Endothelial cell of umbilical vein (primary cell): ENCODE results near the gene OR5AN1. TPM values are rescaled to one million over a fixed set of nuclear protein-coding genes. Genes with fewer than 3 reads are reported as not detected.

Experiments used
- BruUV-seq: library from RNA; stranded (reverse); fragments of 400-500 nt; replicated peaks from 2 replicates; lab custom pipeline; 2021; lab: Mats Ljungman, UMichigan
- CTCF ChIA-PET: fragments of 300-600, 350-600 bp; sonication (Branson Sonifier 250); formaldehyde crosslinking; loops from one replicate; lab custom pipeline; 2021; ENCODE audit warnings: antibody characterized with exemption, inconsistent platforms; lab: Charles Lee
- POLR2A ChIA-PET: fragments of 300-600, 350-600 bp; sonication (Branson Sonifier 250); formaldehyde crosslinking; loops from one replicate; lab custom pipeline; 2021; ENCODE audit warnings: antibody characterized with exemption, inconsistent platforms; lab: Charles Lee
- DNase-seq: peaks from one replicate; pipeline ENCODE4 v3.0.0-alpha.2; 2011; ENCODE audit warnings: low read depth, low spot score
- FAIRE-seq: peaks from 2 replicates; lab custom pipeline; 2011; peaks lifted over from hg19 to GRCh38; lab: Jason Lieb, UNC
- H2AFZ ChIP-seq: 2 replicates; pipeline ENCODE4 v1.6.0; 2012; ENCODE audit warnings: low read depth, low read length, control low read depth, inconsistent platforms
- H3K27ac ChIP-seq: 2 replicates; pipeline ENCODE4 v1.5.1; 2011; ENCODE audit warnings: low read depth, mild to moderate bottlenecking, control low read depth, low read length, moderate library complexity; ENCODE audit not compliant: insufficient read depth
- H3K27me3 ChIP-seq, 2 experiments: 2 replicates each; pipeline versions ENCODE4 v1.6.0 to v1.6.1; 2011; ENCODE audit warnings: low read length in 2 of 2, mixed read lengths in 1 of 2; ENCODE audit not compliant: control insufficient read depth in 2 of 2, insufficient read depth in 2 of 2
- H3K36me3 ChIP-seq, 2 experiments: 2 replicates in 1 of 2; 3 replicates in 1 of 2; pipeline ENCODE4 v1.5.1; 2011; ENCODE audit warnings: low read length in 2 of 2, mild to moderate bottlenecking in 1 of 2, moderate library complexity in 1 of 2; ENCODE audit not compliant: control insufficient read depth in 2 of 2, insufficient read depth in 2 of 2; ENCODE audit errors: extremely low read depth in 1 of 2
- H3K4me1 ChIP-seq: 3 replicates; pipeline ENCODE4 v1.5.1; 2011; ENCODE audit warnings: mild to moderate bottlenecking, low read length; ENCODE audit not compliant: control insufficient read depth, insufficient read depth; ENCODE audit errors: extremely low read depth
- H3K4me2 ChIP-seq: 2 replicates; pipeline ENCODE4 v1.6.1; 2011; ENCODE audit warnings: low read length, control low read depth, mixed read lengths; ENCODE audit not compliant: insufficient read depth
- H3K4me3 ChIP-seq, 3 experiments: fragments of 200-600 bp in 1 of 3; sonication (generic), shearing (Covaris generic) in 1 of 3; replicated peaks in 1 of 3; 2 replicates each; pipeline ENCODE4 v1.5.1; 2011 to 2016; ENCODE audit warnings: control low read depth in 3 of 3, low read length in 3 of 3, mild to moderate bottlenecking in 2 of 3, inconsistent platforms in 1 of 3, low read depth in 1 of 3, moderate library complexity in 1 of 3; ENCODE audit not compliant: insufficient read depth in 1 of 3
- H3K79me2 ChIP-seq: 2 replicates; pipeline ENCODE4 v1.6.0; 2012; ENCODE audit warnings: low read length, inconsistent platforms; ENCODE audit not compliant: control insufficient read depth, insufficient read depth
- H3K9ac ChIP-seq: replicated peaks from 2 replicates; pipeline ENCODE3; 2011; ENCODE audit warnings: low read length, control low read depth; ENCODE audit not compliant: insufficient read depth; ENCODE audit errors: extremely low read depth
- H3K9me1 ChIP-seq: replicated peaks from 3 replicates; pipeline ENCODE4 v1.6.0; 2011; ENCODE audit warnings: mild to moderate bottlenecking, low read length; ENCODE audit not compliant: control insufficient read depth, insufficient read depth; ENCODE audit errors: extremely low read depth
- H3K9me3 ChIP-seq: replicated peaks from 2 replicates; pipeline ENCODE4 v1.5.1; 2012; ENCODE audit warnings: low read length, inconsistent platforms; ENCODE audit not compliant: control insufficient read depth, insufficient read depth
- H4K20me1 ChIP-seq: replicated peaks from 2 replicates; pipeline ENCODE3; 2011; ENCODE audit warnings: mild to moderate bottlenecking, low read length; ENCODE audit not compliant: control insufficient read depth, insufficient read depth; ENCODE audit errors: extremely low read depth
- EZH2 ChIP-seq: IDR thresholded peaks from 2 replicates; pipeline ENCODE4 v1.6.1; 2012; ENCODE audit warnings: borderline replicate concordance, low read depth, mild to moderate bottlenecking, moderate library complexity, low read length, inconsistent platforms; ENCODE audit not compliant: severe bottlenecking
- FOS ChIP-seq: IDR thresholded peaks from 2 replicates; pipeline ENCODE4 v1.6.1; 2011; ENCODE audit warnings: mild to moderate bottlenecking, low read length, moderate library complexity, borderline replicate concordance; ENCODE audit not compliant: insufficient read depth
- GATA2 ChIP-seq: IDR thresholded peaks from 2 replicates; pipeline ENCODE4 v1.7.0; 2011; ENCODE audit warnings: low read depth, mild to moderate bottlenecking, moderate library complexity, mixed read lengths, low read length; ENCODE audit not compliant: insufficient read length, insufficient read depth
- JUN ChIP-seq: IDR thresholded peaks from 2 replicates; pipeline ENCODE4 v1.6.1; 2011; ENCODE audit warnings: borderline replicate concordance, low read depth; ENCODE audit not compliant: insufficient read length, insufficient read depth
- MYC ChIP-seq: IDR thresholded peaks from one replicate; pipeline ENCODE4 v1.6.1; 2011; ENCODE audit warnings: mild to moderate bottlenecking, low read depth, low read length
- POLR2A ChIP-seq: IDR thresholded peaks from 2 replicates; pipeline ENCODE4 v1.6.1; 2012; ENCODE audit warnings: low read depth, mild to moderate bottlenecking, control low read depth, low read length
- POLR2AphosphoS5 ChIP-seq: IDR thresholded peaks from 2 replicates; pipeline ENCODE4 v1.6.1; 2012; ENCODE audit warnings: low read depth, mild to moderate bottlenecking, control low read depth, low read length, moderate library complexity; ENCODE audit not compliant: insufficient read depth
- dilution Hi-C: fragments of 300-500 bp; cut with MboI; formaldehyde crosslinking; loops from one replicate; pipeline ENCODE4 v1.15.0; 2019; ENCODE audit warnings: low sequenced_read_pairs; ENCODE audit not compliant: extremely low pct_ligation_motif_present
- intact Hi-C: fragments of 100-400 bp; cut with micrococcal nuclease; formaldehyde crosslinking; loops from one replicate; pipeline ENCODE4 v1.10.0; 2022
- polyA plus RNA-seq, 4 experiments: library from polyadenylated mRNA; depleted of rRNA in 3 of 4; stranded (reverse) in 3 of 4; unstranded in 1 of 4; fragments of >200 nt; gene quantifications; 2 replicates each; pipeline versions ENCODE4 v1.2.1 to v1.2.3, GENCODE V29; 2011 to 2012; ENCODE audit warnings: missing spikeins in 1 of 4
- total RNA-seq: library from RNA; stranded (reverse); gene quantifications from 2 replicates; pipeline ENCODE4 v1.2.3, GENCODE V29; 2021
- TF ChIP-seq, protein P1 (sequence below), 2 donors: IDR thresholded peaks; 1 replicate in 1 of 2; 2 replicates in 1 of 2; pipeline ENCODE4 v1.5.1; 2011; ENCODE audit warnings: low read length in 2 of 2, mild to moderate bottlenecking in 2 of 2, moderate library complexity in 2 of 2, control low read depth in 1 of 2, inconsistent platforms in 1 of 2, low read depth in 1 of 2; ENCODE audit not compliant: insufficient read depth in 1 of 2; ENCODE audit errors: extremely low read depth in 1 of 2
- TF ChIP-seq, protein P2 (sequence below): IDR thresholded peaks from 2 replicates; pipeline ENCODE4 v1.6.1; 2011; ENCODE audit not compliant: insufficient read depth, insufficient read length

Gene OR5AN1
- total and polyA plus RNA-seq, 2 donors (not counting 3 experiments of a cell fraction or from before 2014, with no cell fraction given): not detected

DNA sequence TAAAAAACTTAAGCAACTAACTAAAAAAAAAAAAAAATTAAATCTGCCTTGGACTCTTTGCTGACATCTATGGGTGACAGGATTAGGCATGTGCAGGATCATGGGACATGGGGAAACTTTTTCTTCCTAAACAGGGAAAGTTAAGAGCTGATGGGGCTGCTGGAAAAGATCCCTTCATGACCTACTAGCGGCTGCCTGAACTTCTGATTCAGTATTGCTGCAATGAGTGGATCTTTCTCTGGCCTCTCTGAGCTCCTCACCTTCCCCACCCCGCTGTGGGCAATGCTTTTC, 42.5 kb downstream of the OR5AN1 start:
- Histone ChIP-seq H2AFZ (no peak overlapping the region), H3K27me3 (no peaks in the 10 kb centered on the region), H3K9ac (no peak overlapping the region), H3K9me3 (no peaks in the 10 kb centered on the region), H3K4me2 (no peak overlapping the region), H4K20me1 (no peaks in the 10 kb centered on the region), H3K79me2 (no peaks in the 10 kb centered on the region), H3K9me1 (no peaks in the 10 kb centered on the region), H3K27ac (no peak overlapping the region), H3K4me3 (no peak overlapping the region), H3K4me1 (no peaks in the 10 kb centered on the region), H3K36me3 (no peaks in the 10 kb centered on the region)
- BruUV-seq: no TSS peak
- no peak for FAIRE-seq
- CTCF ChIA-PET: no interaction called here
- dilution Hi-C loops (no loop called here), intact Hi-C loops (no loop called here)
- POLR2A ChIA-PET: no interaction called here
- TF ChIP-seq MYC (no peak), FOS (no peak), POLR2AphosphoS5 (no peak), GATA2 (no peak), POLR2A (no peak), EZH2 (no peak), JUN (no peak)
- TF ChIP-seq, protein P1, sequence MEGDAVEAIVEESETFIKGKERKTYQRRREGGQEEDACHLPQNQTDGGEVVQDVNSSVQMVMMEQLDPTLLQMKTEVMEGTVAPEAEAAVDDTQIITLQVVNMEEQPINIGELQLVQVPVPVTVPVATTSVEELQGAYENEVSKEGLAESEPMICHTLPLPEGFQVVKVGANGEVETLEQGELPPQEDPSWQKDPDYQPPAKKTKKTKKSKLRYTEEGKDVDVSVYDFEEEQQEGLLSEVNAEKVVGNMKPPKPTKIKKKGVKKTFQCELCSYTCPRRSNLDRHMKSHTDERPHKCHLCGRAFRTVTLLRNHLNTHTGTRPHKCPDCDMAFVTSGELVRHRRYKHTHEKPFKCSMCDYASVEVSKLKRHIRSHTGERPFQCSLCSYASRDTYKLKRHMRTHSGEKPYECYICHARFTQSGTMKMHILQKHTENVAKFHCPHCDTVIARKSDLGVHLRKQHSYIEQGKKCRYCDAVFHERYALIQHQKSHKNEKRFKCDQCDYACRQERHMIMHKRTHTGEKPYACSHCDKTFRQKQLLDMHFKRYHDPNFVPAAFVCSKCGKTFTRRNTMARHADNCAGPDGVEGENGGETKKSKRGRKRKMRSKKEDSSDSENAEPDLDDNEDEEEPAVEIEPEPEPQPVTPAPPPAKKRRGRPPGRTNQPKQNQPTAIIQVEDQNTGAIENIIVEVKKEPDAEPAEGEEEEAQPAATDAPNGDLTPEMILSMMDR (IDR thresholded peaks at IDR 0.05; ENCODE audit: extremely low read depth in 1 of 2, insufficient read depth in 1 of 2, low read depth in 1 of 2, low read length in 2 of 2): no peak
- TF ChIP-seq, protein P2, sequence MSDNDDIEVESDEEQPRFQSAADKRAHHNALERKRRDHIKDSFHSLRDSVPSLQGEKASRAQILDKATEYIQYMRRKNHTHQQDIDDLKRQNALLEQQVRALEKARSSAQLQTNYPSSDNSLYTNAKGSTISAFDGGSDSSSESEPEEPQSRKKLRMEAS: no peak
- no peak for DNase-seq
